IMR-90 (cell line): ENCODE data around the gene FAM193B. TPM values are rescaled to one million over a fixed set of nuclear protein-coding genes. Genes with fewer than 3 reads are reported as not detected.

ENCODE experiments used
- ATAC-seq: fragments of 200-7000 bp; cut with Tn5 transposase; 2 replicates; pipeline ENCODE4 v1.9.1; 2020; ENCODE audit warnings: low read depth, mild to moderate bottlenecking, moderate library complexity
- BruUV-seq: library from RNA; stranded (reverse); fragments of 400-500 nt; replicated peaks from 2 replicates; lab custom pipeline; 2021; lab: Mats Ljungman, UMichigan
- CTCF ChIA-PET: fragments of 300-600 bp; formaldehyde crosslinking; extraction: SDS; loops from one replicate; lab custom pipeline; 2021; ENCODE audit warnings: antibody characterized with exemption; lab: Yijun Ruan, JAX
- POLR2A ChIA-PET: fragments of 300-600 bp; sonication (Branson Sonifier 250); formaldehyde crosslinking; loops from one replicate; lab custom pipeline; 2022; ENCODE audit warnings: antibody characterized with exemption; ENCODE audit not compliant: unreplicated experiment; lab: Charles Lee
- DNase-seq: peaks from one replicate; pipeline ENCODE4 v3.0.0; 2013
- H2AFZ ChIP-seq: replicated peaks from 2 replicates; pipeline ENCODE3; 2013; ENCODE audit warnings: low read length, mild to moderate bottlenecking; ENCODE audit not compliant: poor library complexity
- H2AK5ac ChIP-seq: 2 replicates; pipeline ENCODE4 v1.6.1; 2013; ENCODE audit warnings: low read depth, low read length, inconsistent platforms
- H2AK9ac ChIP-seq: replicated peaks from 2 replicates; pipeline ENCODE3; 2013; ENCODE audit warnings: mild to moderate bottlenecking, low read depth, low read length, moderate library complexity; ENCODE audit not compliant: poor library complexity
- H2BK120ac ChIP-seq: 2 replicates; pipeline ENCODE4 v1.6.1; 2013; ENCODE audit warnings: low read depth, low read length, inconsistent platforms
- H2BK15ac ChIP-seq: 3 replicates; pipeline ENCODE4 v1.6.1; 2013; ENCODE audit warnings: low read depth, low read length, inconsistent platforms
- H2BK20ac ChIP-seq: 2 replicates; pipeline ENCODE4 v1.6.1; 2013; ENCODE audit warnings: low read depth, mild to moderate bottlenecking, inconsistent platforms, low read length, moderate library complexity
- H2BK5ac ChIP-seq: 2 replicates; pipeline ENCODE4 v1.6.1; 2013; ENCODE audit warnings: mild to moderate bottlenecking, low read depth, low read length, inconsistent platforms; ENCODE audit not compliant: poor library complexity, severe bottlenecking
- H3K14ac ChIP-seq: replicated peaks from 2 replicates; pipeline ENCODE4 v1.6.1; 2013; ENCODE audit warnings: low read depth, low read length, inconsistent platforms
- H3K18ac ChIP-seq: 2 replicates; pipeline ENCODE4 v1.6.1; 2013; ENCODE audit warnings: low read depth, low read length, control low read depth
- H3K23ac ChIP-seq: 2 replicates; pipeline ENCODE4 v1.6.1; 2013; ENCODE audit warnings: low read depth, low read length, inconsistent platforms
- H3K27ac ChIP-seq: 2 replicates; pipeline ENCODE4 v1.5.1; 2013; ENCODE audit warnings: mild to moderate bottlenecking, control low read depth, low read length; ENCODE audit not compliant: insufficient read depth
- H3K27me3 ChIP-seq: 2 replicates; pipeline ENCODE4 v1.6.1; 2013; ENCODE audit warnings: low read length; ENCODE audit not compliant: control insufficient read depth, insufficient read depth
- H3K36me3 ChIP-seq: 2 replicates; pipeline ENCODE4 v1.6.1; 2013; ENCODE audit warnings: low read length, mixed read lengths; ENCODE audit not compliant: control insufficient read depth, insufficient read depth
- H3K4ac ChIP-seq: 2 replicates; pipeline ENCODE4 v1.6.1; 2013; ENCODE audit warnings: low read depth, low read length, inconsistent platforms
- H3K4me1 ChIP-seq: 2 replicates; pipeline ENCODE4 v1.6.1; 2013; ENCODE audit warnings: low read length, mixed read lengths; ENCODE audit not compliant: control insufficient read depth, insufficient read depth
- H3K4me2 ChIP-seq: 2 replicates; pipeline ENCODE4 v1.6.1; 2013; ENCODE audit warnings: low read depth, mild to moderate bottlenecking, control low read depth, low read length, moderate library complexity
- H3K4me3 ChIP-seq: 2 replicates; pipeline ENCODE4 v1.5.1; 2013; ENCODE audit warnings: low read depth, mild to moderate bottlenecking, control low read depth, low read length, moderate library complexity; ENCODE audit not compliant: insufficient read depth
- H3K56ac ChIP-seq: 2 replicates; pipeline ENCODE4 v1.6.1; 2013; ENCODE audit warnings: low read length, inconsistent platforms; ENCODE audit not compliant: insufficient read depth; ENCODE audit errors: extremely low read depth
- H3K79me1 ChIP-seq, 2 experiments: 2 replicates each; pipeline ENCODE4 v1.6.1; 2013; ENCODE audit warnings: low read length in 2 of 2, inconsistent platforms in 1 of 2, low read depth in 1 of 2
- H3K9ac ChIP-seq: 2 replicates; pipeline ENCODE4 v1.6.1; 2013; ENCODE audit warnings: low read depth, low read length, control low read depth
- H3K9me1 ChIP-seq: 2 replicates; pipeline ENCODE4 v1.6.1; 2013; ENCODE audit warnings: low read length, inconsistent platforms; ENCODE audit not compliant: insufficient read depth
- H3K9me3 ChIP-seq: 2 replicates; pipeline ENCODE4 v1.6.1; 2013; ENCODE audit warnings: low read length; ENCODE audit not compliant: control insufficient read depth, insufficient read depth
- H4K20me1 ChIP-seq: 2 replicates; pipeline ENCODE4 v1.6.1; 2013; ENCODE audit warnings: low read length, inconsistent platforms; ENCODE audit not compliant: insufficient read depth
- H4K5ac ChIP-seq: 2 replicates; pipeline ENCODE4 v1.6.1; 2013; ENCODE audit warnings: mild to moderate bottlenecking, low read depth, low read length, control low read depth
- H4K8ac ChIP-seq, 2 experiments: 2 replicates each; pipeline ENCODE4 v1.6.1; 2013; ENCODE audit warnings: low read depth in 2 of 2, low read length in 2 of 2, control low read depth in 1 of 2, inconsistent platforms in 1 of 2
- H4K91ac ChIP-seq: 2 replicates; pipeline ENCODE4 v1.6.1; 2013; ENCODE audit warnings: low read depth, low read length, inconsistent platforms; ENCODE audit not compliant: insufficient read depth
- BHLHE40 ChIP-seq: fragments of 150-350 bp; IDR thresholded peaks from 2 replicates; pipeline ENCODE4 v1.6.1; 2016; ENCODE audit warnings: mild to moderate bottlenecking, low read depth, low read length
- MAFK ChIP-seq: IDR thresholded peaks from 2 replicates; pipeline ENCODE4 v1.6.1; 2012; ENCODE audit warnings: low read depth, low read length, improper control_type of control experiment
- MAZ ChIP-seq: IDR thresholded peaks from 2 replicates; pipeline ENCODE4 v1.6.1; 2012; ENCODE audit warnings: low read depth, mild to moderate bottlenecking, low read length, improper control_type of control experiment, moderate library complexity, borderline replicate concordance
- MXI1 ChIP-seq: IDR thresholded peaks from 2 replicates; pipeline ENCODE4 v1.6.1; 2012; ENCODE audit warnings: low read depth, mild to moderate bottlenecking, low read length, moderate library complexity, borderline replicate concordance
- POLR2A ChIP-seq: IDR thresholded peaks from 2 replicates; pipeline ENCODE4 v1.6.1; 2012; ENCODE audit warnings: mild to moderate bottlenecking, low read depth, low read length
- RAD21 ChIP-seq: IDR thresholded peaks from 2 replicates; pipeline ENCODE4 v1.6.1; 2012; ENCODE audit warnings: low read length, improper control_type of control experiment
- RCOR1 ChIP-seq: IDR thresholded peaks from 2 replicates; pipeline ENCODE4 v1.6.1; 2012; ENCODE audit warnings: mild to moderate bottlenecking, low read length, improper control_type of control experiment; ENCODE audit not compliant: insufficient replicate concordance
- USF2 ChIP-seq: fragments of 150-350 bp; IDR thresholded peaks from 2 replicates; pipeline ENCODE4 v1.6.1; 2017; ENCODE audit warnings: mild to moderate bottlenecking, antibody characterized with exemption, low read length, low read depth
- WGBS, 2 experiments: methylation state at CpG; one replicate each; pipeline versions ENCODE4 v1.1.5 to v1.1.7; 2013; ENCODE audit warnings: missing lambda C conversion rate in 2 of 2; ENCODE audit not compliant: insufficient read length in 1 of 2; ENCODE audit errors: extremely low coverage in 2 of 2; 5-methylcytosine and 5-hydroxymethylcytosine counted together
- dilution Hi-C: fragments of 300-500 bp; cut with HindIII; formaldehyde crosslinking; loops from one replicate; pipeline ENCODE4 v1.14.3; 2018; ENCODE audit warnings: low sequenced_read_pairs; ENCODE audit not compliant: unreplicated experiment
- in situ Hi-C: fragments of 300-500 bp; cut with MboI; formaldehyde crosslinking; loops from 3 replicates; pipeline ENCODE4 v1.14.3; 2019; ENCODE audit warnings: low sequenced_read_pairs, inconsistent platforms, mixed read lengths
- intact Hi-C: fragments of 100-400 bp; cut with micrococcal nuclease; formaldehyde crosslinking; loops from 2 replicates; pipeline ENCODE4 v1.10.0; 2022
- polyA plus RNA-seq, 3 experiments: library from polyadenylated mRNA; depleted of rRNA; stranded (reverse); fragments of >200 nt; gene quantifications; 2 replicates each; pipeline ENCODE4 v1.2.3, GENCODE V29; 2012; ENCODE audit warnings: low replicate concordance in 1 of 3
- total RNA-seq: library from RNA; depleted of rRNA; stranded (reverse); fragments of >200 nt; gene quantifications from 2 replicates; pipeline ENCODE4 v1.2.3, GENCODE V29; 2012

The FAM193B gene
- total and polyA plus RNA-seq, 2 of the 4 experiments (the other 2 are of a cell fraction) = 9.5 to 52.2 TPM

GRCh38 chr5:177568326-177568725 lies 14.0 kb upstream of the FAM193B start:
- BruUV-seq = no TSS peak
- ATAC-seq (no peak), DNase-seq (no peak)
- H3K23ac ChIP-seq = no peak overlapping the region
- intact Hi-C loops (no loop called here), dilution Hi-C loops (no loop called here), in situ Hi-C loops (no loop called here)
- H3K9me3 ChIP-seq = no peaks in the 10 kb centered on the region
- no peak overlapping the region for H3K27ac ChIP-seq
- H2BK20ac ChIP-seq = no peak overlapping the region
- H3K4me3 ChIP-seq = no peak overlapping the region
- H3K18ac ChIP-seq = no peak overlapping the region
- H2AFZ ChIP-seq = no peak overlapping the region
- H3K56ac ChIP-seq = no peak overlapping the region
- TF ChIP-seq RCOR1 = no peak
- TF ChIP-seq USF2 = no peak
- TF ChIP-seq BHLHE40 = no peak
- no peak for TF ChIP-seq RAD21
- no peak for TF ChIP-seq MXI1
- no peak for TF ChIP-seq MAFK
- TF ChIP-seq POLR2A = no peak
- TF ChIP-seq MAZ = no peak
- ChIA-PET CTCF (no interaction called here), POLR2A (no interaction called here)
- no peak overlapping the region for H2BK120ac ChIP-seq
- peaks cover 19% of the 10 kb centered on the region; the same call in 1 of the 2 replicates for H3K27me3 ChIP-seq
- WGBS, 2 experiments = no CpG with 5 or more reads among the region's 7 CpGs
- H2BK5ac ChIP-seq = no peak overlapping the region
- H3K9me1 ChIP-seq = no peaks in the 10 kb centered on the region
- no peak overlapping the region for H2BK15ac ChIP-seq
- no peak overlapping the region for H3K14ac ChIP-seq
- H4K20me1 ChIP-seq = no peaks in the 10 kb centered on the region
- H4K91ac ChIP-seq = no peak overlapping the region
- H3K4me1 ChIP-seq = no peaks in the 10 kb centered on the region
- no peak overlapping the region for H3K4me2 ChIP-seq
- no peak overlapping the region for H3K9ac ChIP-seq
- H4K5ac ChIP-seq = no peak overlapping the region
- no peak overlapping the region for H2AK9ac ChIP-seq
- no peak overlapping the region for H4K8ac ChIP-seq
- H3K4ac ChIP-seq = no peak overlapping the region
- H3K79me1 ChIP-seq = no peaks in the 10 kb centered on the region
- no peak overlapping the region for H2AK5ac ChIP-seq
- no peaks in the 10 kb centered on the region for H3K36me3 ChIP-seq
